Mucosa of descending colon (tissue), 3 donors: Measurements from ENCODE around the gene NAT14. TPM values are rescaled to one million over a fixed set of nuclear protein-coding genes. Genes with fewer than 3 reads are reported as not detected.

Experiments
- ATAC-seq: fragments of 200-7000 bp; cut with Tn5 transposase; one replicate; pipeline ENCODE4 v1.9.1; 2020; ENCODE audit warnings: mild to moderate bottlenecking, moderate library complexity
- DNase-seq, 3 donors: peaks; one replicate each; pipeline ENCODE4 v3.0.0-alpha.2; 2020
- H3K36me3 ChIP-seq: fragments of 200-600 bp; one replicate; pipeline ENCODE4 v1.8.0; 2021; ENCODE audit warnings: low read depth, mild to moderate bottlenecking
- H3K4me1 ChIP-seq: fragments of 200-600 bp; one replicate; pipeline ENCODE4 v1.8.0; 2021; ENCODE audit warnings: low read depth, mild to moderate bottlenecking
- H3K4me3 ChIP-seq: fragments of 200-600 bp; one replicate; pipeline ENCODE4 v1.8.0; 2021; ENCODE audit warnings: mild to moderate bottlenecking
- H3K9me3 ChIP-seq: fragments of 200-600 bp; one replicate; pipeline ENCODE4 v1.8.0; 2021; ENCODE audit warnings: mild to moderate bottlenecking
- CTCF ChIP-seq: fragments of 200-600 bp; IDR thresholded peaks from one replicate; pipeline ENCODE4 v1.8.0; 2022; ENCODE audit warnings: antibody characterized with exemption, mild to moderate bottlenecking
- intact Hi-C, 2 donors: fragments of 100-400 bp; cut with DNase I in 1 of 2; cut with micrococcal nuclease in 1 of 2; formaldehyde crosslinking; loops; one replicate each; pipeline versions ENCODE4 v1.11.0 to v1.11.1; 2022; cut with DNase I, micrococcal nuclease
- total RNA-seq, 3 donors: library from RNA; stranded (reverse); fragmentation: NEBNext Ultra II Directional in 2 of 3; extraction: Animal tissue kit (Norgen Biotek cat#: 25700) in 2 of 3; gene quantifications; one replicate each; pipeline versions ENCODE4 v1.2.1 to v1.2.4, GENCODE V29; 2021 to 2023
- donor health status: DM: no; HTN: no; CAD: no; lungs with moderate emphysema.
- donor health status: DM: no; HTN: no; CAD: no.
- donor health status: DM: no; HTN: yes; CAD: no.

The NAT14 gene
- total RNA-seq, 3 donors from 2014 or later: 3.9 to 21.7 (median 5.5) TPM

- no peak for TF ChIP-seq CTCF
- H3K9me3 ChIP-seq: no peaks in the 10 kb centered on the region
- DNase-seq: no peak
- intact Hi-C loops: no loop called here
- H3K4me1 ChIP-seq: peaks cover 6% of the 10 kb centered on the region
- no peaks in the 10 kb centered on the region for H3K36me3 ChIP-seq
- ATAC-seq: no peak
- no peak overlapping the region for H3K4me3 ChIP-seq
Measured at GRCh38 chr19:55441319-55441691, 43.7 kb upstream of the NAT14 start.

GRCh38 chr19:55441692-55442321 lies 43.2 kb upstream of the NAT14 start:
- H3K4me3 ChIP-seq: no peak overlapping the region
- DNase-seq (peak in 1 of 3 donors; percentile 56), ATAC-seq (peak; percentile 60)
- H3K36me3 ChIP-seq: no peaks in the 10 kb centered on the region
- no peaks in the 10 kb centered on the region for H3K9me3 ChIP-seq
- intact Hi-C loops: no loop called here
- no peak for TF ChIP-seq CTCF
- H3K4me1 ChIP-seq: peaks cover 6% of the 10 kb centered on the region

GRCh38 chr19:55442372-55442961 lies 42.5 kb upstream of the NAT14 start:
- no peak for TF ChIP-seq CTCF
- no peaks in the 10 kb centered on the region for H3K9me3 ChIP-seq
- no peak for ATAC-seq

GRCh38 chr19:55443045-55443823 lies 41.8 kb upstream of the NAT14 start, which contains the start of gene SHISA7:
TSS of gene SHISA7 (minus strand) at chr19:55443300. CDS start at chr19:55442863, 437 bp downstream.
- no peak within 1 kb of the TSS for H3K4me3 ChIP-seq
- ATAC-seq: no peak
- no peaks in the 10 kb centered on the region for H3K9me3 ChIP-seq
- peaks cover 6% of the 10 kb centered on the region for H3K4me1 ChIP-seq
- TF ChIP-seq CTCF: no peak
- H3K36me3 ChIP-seq: no peaks in the 10 kb centered on the region
- no peak for DNase-seq
- intact Hi-C loops: no loop called here

More at GRCh38 chr19:55442372-55442961, 42.5 kb upstream of the NAT14 start:
- Histone ChIP-seq H3K4me3 (no peak overlapping the region), H3K4me1 (peaks cover 6% of the 10 kb centered on the region), H3K36me3 (no peaks in the 10 kb centered on the region)
- DNase-seq: no peak
- intact Hi-C loops: no loop called here

GRCh38 chr19:55443824-55444480 lies 41.0 kb upstream of the NAT14 start:
- Histone ChIP-seq H3K4me3 (no peak overlapping the region), H3K36me3 (no peaks in the 10 kb centered on the region), H3K4me1 (peaks cover 6% of the 10 kb centered on the region), H3K9me3 (no peaks in the 10 kb centered on the region)
- intact Hi-C loops: no loop called here
- DNase-seq (no peak), ATAC-seq (no peak)
- no peak for TF ChIP-seq CTCF
